ENCODE measurements around the gene AOPEP. TPM values are rescaled to one million over a fixed set of nuclear protein-coding genes. Genes with fewer than 3 reads are reported as not detected.

Gene AOPEP
- polyA plus RNA-seq, 1 donor from 2014 or later: 10.0 TPM

DNA sequence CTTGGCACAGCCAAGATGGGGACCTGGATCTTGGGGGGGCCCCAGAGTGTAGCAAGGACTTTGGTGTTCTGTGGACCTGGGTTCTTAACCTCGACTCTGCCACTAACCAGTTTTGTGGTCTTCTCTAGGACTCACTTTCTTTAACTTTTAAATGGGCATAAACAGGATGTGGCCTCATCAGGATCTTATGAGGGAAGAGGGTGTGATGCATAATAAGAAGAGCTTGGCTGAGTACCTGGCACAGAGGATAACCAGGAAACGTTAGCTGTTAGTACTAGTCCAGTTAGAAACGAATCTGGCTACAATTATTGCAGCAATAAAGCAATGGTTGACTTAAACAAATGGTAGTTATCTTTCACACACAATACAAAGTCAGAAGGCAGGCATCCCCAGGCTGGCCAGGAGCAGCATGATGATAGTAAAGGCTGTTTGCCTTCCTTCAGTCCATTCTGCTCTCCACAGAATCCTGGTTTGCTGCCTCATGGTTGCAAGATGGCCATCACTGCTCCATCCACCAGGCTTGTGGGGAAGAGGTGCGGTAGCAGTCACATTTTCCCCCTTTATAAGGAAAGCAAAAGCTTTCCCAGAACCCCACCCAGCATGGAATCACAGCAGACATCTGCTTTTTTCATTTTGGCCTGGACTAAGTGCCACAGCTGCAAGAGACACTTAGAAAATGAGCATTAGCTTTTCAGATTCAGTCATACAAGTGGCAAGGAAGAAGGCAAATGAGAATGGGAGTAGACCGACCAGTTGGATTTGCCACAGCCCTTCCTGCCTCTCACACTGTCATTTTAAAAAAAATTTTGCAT, 225.0 kb downstream of the AOPEP start:
- Histone ChIP-seq H3K4me3 (ENCODE audit: low read length) (no peak overlapping the region), H3K27ac (ENCODE audit: low read length) (no peak overlapping the region), H3K4me2 (ENCODE audit: low read length) (no peak overlapping the region), H3K27me3 (ENCODE audit: insufficient read depth, low read depth, low read length) (no peaks in the 10 kb centered on the region), H2AFZ (ENCODE audit: low read depth, low read length) (no peak overlapping the region), H4K20me1 (ENCODE audit: insufficient read depth) (no peaks in the 10 kb centered on the region), H3F3A (ENCODE audit: insufficient read depth, low read length, poor library complexity, severe bottlenecking) (no peaks in the 10 kb centered on the region), H3K9me2 (ENCODE audit: insufficient read depth, low read length) (no peaks in the 10 kb centered on the region), H3K79me2 (replicated peaks; ENCODE audit: insufficient read depth, low read length) (no peaks in the 10 kb centered on the region), H3K9ac (ENCODE audit: low read length) (no peak overlapping the region), H3K9me3 (ENCODE audit: low read length) (no peaks in the 10 kb centered on the region), H3K36me3 (ENCODE audit: insufficient read depth, low read length) (no peaks in the 10 kb centered on the region)
- TF ChIP-seq SMC3 (conservative IDR thresholded peaks at IDR 0.05; ENCODE audit: poor library complexity) (no peak), RAD21 (conservative IDR thresholded peaks at IDR 0.05) (no peak), EP300 (conservative IDR thresholded peaks at IDR 0.05; ENCODE audit: poor library complexity, severe bottlenecking) (no peak), POLR2AphosphoS5 (IDR thresholded peaks at IDR 0.05) (no peak), CTCF (IDR thresholded peaks at IDR 0.05; ENCODE audit: poor library complexity, severe bottlenecking) (no peak), MXI1 (conservative IDR thresholded peaks at IDR 0.05; ENCODE audit: poor library complexity, severe bottlenecking) (no peak), TAF1 (IDR thresholded peaks at IDR 0.05; ENCODE audit: low read depth) (no peak), EZH2 (IDR thresholded peaks at IDR 0.05; ENCODE audit: borderline replicate concordance, insufficient read depth, low read length, poor library complexity, severe bottlenecking) (no peak)
- TF ChIP-seq, protein P1, sequence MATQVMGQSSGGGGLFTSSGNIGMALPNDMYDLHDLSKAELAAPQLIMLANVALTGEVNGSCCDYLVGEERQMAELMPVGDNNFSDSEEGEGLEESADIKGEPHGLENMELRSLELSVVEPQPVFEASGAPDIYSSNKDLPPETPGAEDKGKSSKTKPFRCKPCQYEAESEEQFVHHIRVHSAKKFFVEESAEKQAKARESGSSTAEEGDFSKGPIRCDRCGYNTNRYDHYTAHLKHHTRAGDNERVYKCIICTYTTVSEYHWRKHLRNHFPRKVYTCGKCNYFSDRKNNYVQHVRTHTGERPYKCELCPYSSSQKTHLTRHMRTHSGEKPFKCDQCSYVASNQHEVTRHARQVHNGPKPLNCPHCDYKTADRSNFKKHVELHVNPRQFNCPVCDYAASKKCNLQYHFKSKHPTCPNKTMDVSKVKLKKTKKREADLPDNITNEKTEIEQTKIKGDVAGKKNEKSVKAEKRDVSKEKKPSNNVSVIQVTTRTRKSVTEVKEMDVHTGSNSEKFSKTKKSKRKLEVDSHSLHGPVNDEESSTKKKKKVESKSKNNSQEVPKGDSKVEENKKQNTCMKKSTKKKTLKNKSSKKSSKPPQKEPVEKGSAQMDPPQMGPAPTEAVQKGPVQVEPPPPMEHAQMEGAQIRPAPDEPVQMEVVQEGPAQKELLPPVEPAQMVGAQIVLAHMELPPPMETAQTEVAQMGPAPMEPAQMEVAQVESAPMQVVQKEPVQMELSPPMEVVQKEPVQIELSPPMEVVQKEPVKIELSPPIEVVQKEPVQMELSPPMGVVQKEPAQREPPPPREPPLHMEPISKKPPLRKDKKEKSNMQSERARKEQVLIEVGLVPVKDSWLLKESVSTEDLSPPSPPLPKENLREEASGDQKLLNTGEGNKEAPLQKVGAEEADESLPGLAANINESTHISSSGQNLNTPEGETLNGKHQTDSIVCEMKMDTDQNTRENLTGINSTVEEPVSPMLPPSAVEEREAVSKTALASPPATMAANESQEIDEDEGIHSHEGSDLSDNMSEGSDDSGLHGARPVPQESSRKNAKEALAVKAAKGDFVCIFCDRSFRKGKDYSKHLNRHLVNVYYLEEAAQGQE (IDR thresholded peaks at IDR 0.05; ENCODE audit: borderline replicate concordance): no peak

DNA sequence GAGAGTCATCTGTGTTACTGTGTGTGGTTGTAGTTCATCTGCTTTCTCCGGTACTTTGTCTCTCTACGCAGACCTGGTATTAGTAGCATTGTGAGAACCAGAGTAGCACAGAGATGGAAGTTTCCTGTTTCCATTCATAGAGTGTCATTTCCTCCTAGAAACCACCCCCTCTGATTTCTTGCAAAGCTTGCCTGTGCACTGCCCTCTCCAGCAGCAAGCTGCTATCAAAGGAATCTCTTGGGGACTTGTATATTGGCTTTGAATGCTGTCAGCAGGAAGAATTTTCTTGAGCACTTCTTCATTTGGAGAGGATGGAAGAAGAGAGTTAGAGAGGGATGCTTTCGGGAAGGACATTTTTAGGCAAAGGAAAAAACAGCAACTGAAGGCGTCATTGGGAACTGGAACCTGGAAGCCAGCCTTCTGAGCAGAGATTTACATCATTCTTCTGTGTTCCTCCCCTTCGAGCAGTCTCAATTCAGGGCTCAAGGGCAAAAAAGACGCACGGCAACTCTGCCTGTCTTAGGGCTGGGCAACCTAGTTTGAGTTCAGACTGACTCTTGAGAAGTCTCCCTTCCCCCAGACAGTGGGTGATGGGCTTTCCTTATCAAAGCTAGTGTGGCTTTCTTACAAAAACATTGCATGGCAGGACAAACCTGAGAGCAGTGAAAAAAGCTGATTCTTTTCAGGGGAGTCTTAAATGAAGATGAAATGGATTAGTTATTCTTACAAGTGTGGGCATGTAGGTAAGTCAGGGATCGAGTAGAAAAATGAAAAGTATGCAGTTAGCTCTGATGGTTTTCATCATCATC, 226.3 kb downstream of the AOPEP start:
- H3K27ac ChIP-seq (ENCODE audit: low read length): no peak overlapping the region
- no peak overlapping the region for H3K9ac ChIP-seq (ENCODE audit: low read length)
- no peak overlapping the region for H3K4me3 ChIP-seq (ENCODE audit: low read length)

More for the DNA sequence above, 226.3 kb downstream of the AOPEP start:
- Histone ChIP-seq H3K9me2 (ENCODE audit: insufficient read depth, low read length) (no peaks in the 10 kb centered on the region), H3K79me2 (replicated peaks; ENCODE audit: insufficient read depth, low read length) (no peaks in the 10 kb centered on the region), H3K36me3 (ENCODE audit: insufficient read depth, low read length) (no peaks in the 10 kb centered on the region), H3F3A (ENCODE audit: insufficient read depth, low read length, poor library complexity, severe bottlenecking) (no peaks in the 10 kb centered on the region), H3K27me3 (ENCODE audit: insufficient read depth, low read depth, low read length) (no peaks in the 10 kb centered on the region), H4K20me1 (ENCODE audit: insufficient read depth) (no peaks in the 10 kb centered on the region), H3K4me2 (ENCODE audit: low read length) (no peak overlapping the region), H3K9me3 (ENCODE audit: low read length) (no peaks in the 10 kb centered on the region), H2AFZ (ENCODE audit: low read depth, low read length) (no peak overlapping the region)
- TF ChIP-seq TAF1 (IDR thresholded peaks at IDR 0.05; ENCODE audit: low read depth) (no peak), EZH2 (IDR thresholded peaks at IDR 0.05; ENCODE audit: borderline replicate concordance, insufficient read depth, low read length, poor library complexity, severe bottlenecking) (no peak), SMC3 (conservative IDR thresholded peaks at IDR 0.05; ENCODE audit: poor library complexity) (no peak), POLR2AphosphoS5 (IDR thresholded peaks at IDR 0.05) (no peak), EP300 (conservative IDR thresholded peaks at IDR 0.05; ENCODE audit: poor library complexity, severe bottlenecking) (no peak), MXI1 (conservative IDR thresholded peaks at IDR 0.05; ENCODE audit: poor library complexity, severe bottlenecking) (no peak)
- TF ChIP-seq, protein P1 (IDR thresholded peaks at IDR 0.05; ENCODE audit: borderline replicate concordance): no peak
